Mononuclear cell (primary cell): ENCODE data around the gene ATP1B1. TPM values are rescaled to one million over a fixed set of nuclear protein-coding genes. Genes with fewer than 3 reads are reported as not detected.

Source experiments
- H3K27me3 ChIP-seq: 2 replicates; pipeline ENCODE4 v1.6.0; 2011; ENCODE audit warnings: low read length, control low read depth; ENCODE audit not compliant: insufficient read depth
- H3K4me1 ChIP-seq: 2 replicates; pipeline ENCODE4 v1.5.1; 2011; ENCODE audit warnings: mild to moderate bottlenecking, low read length, control low read depth; ENCODE audit not compliant: insufficient read depth
- H3K4me3 ChIP-seq: 2 replicates; pipeline ENCODE4 v1.5.1; 2011; ENCODE audit warnings: mild to moderate bottlenecking, low read length, moderate library complexity
- H3K9me3 ChIP-seq: 2 replicates; pipeline ENCODE4 v1.5.1; 2011; ENCODE audit warnings: low read depth, mild to moderate bottlenecking, control low read depth, low read length
- total RNA-seq: library from RNA; depleted of rRNA; stranded (reverse); fragments of >200 nt; gene quantifications from one replicate; pipeline ENCODE4 v1.2.3, GENCODE V29; 2012

Gene ATP1B1
- total RNA-seq, 1 donor: 4.7 TPM

DNA sequence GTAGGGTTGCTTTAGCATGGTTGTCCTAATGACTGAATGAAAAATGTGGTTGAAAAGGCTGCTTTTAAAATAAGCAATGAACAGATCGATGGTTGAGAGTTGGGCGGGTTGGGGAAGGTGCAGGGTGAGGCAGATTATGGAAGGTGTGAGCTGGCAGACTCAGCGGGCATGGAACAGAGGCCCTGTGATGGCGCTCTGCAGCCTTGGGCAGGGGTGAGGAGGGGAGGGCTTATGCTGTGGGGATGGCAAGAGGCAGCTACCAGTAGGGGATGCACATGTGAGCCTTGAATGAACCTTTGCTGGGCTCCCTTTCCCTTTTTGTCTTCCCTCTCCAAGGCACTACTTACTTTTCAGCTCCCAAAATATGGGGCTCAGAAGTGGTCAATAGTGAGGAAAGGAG lies 30.9 kb downstream of the ATP1B1 start:
- no peaks in the 10 kb centered on the region for H3K27me3 ChIP-seq
- no peaks in the 10 kb centered on the region for H3K9me3 ChIP-seq
- H3K4me3 ChIP-seq: no peak overlapping the region
- no peaks in the 10 kb centered on the region for H3K4me1 ChIP-seq

GRCh38 chr1:169138866-169139670 lies 32.6 kb downstream of the ATP1B1 start:
- no peaks in the 10 kb centered on the region for H3K27me3 ChIP-seq
- H3K4me3 ChIP-seq: no peak overlapping the region
- no peaks in the 10 kb centered on the region for H3K9me3 ChIP-seq
- H3K4me1 ChIP-seq: no peaks in the 10 kb centered on the region

DNA sequence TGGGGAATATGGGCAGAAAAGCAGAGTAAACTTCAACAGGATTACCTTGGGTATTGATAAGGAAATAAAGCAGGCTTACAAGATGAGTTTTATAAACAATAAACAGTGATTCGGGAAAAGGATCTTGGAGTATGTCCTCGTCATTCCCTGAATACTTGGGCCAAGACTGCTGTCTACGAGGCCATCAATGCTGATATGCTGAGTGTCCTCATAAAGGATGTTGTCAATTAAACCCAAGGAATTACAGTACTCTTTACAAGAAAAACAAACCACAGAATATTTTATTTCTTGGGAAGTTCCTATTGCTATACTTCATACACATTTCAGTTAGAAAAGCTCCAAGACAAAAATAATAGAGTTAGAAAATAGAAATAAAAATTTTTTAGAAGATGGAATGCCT lies 34.9 kb downstream of the ATP1B1 start:
- H3K4me3 ChIP-seq: no peak overlapping the region
- no peaks in the 10 kb centered on the region for H3K27me3 ChIP-seq
- H3K4me1 ChIP-seq: no peaks in the 10 kb centered on the region
- H3K9me3 ChIP-seq: no peaks in the 10 kb centered on the region

DNA sequence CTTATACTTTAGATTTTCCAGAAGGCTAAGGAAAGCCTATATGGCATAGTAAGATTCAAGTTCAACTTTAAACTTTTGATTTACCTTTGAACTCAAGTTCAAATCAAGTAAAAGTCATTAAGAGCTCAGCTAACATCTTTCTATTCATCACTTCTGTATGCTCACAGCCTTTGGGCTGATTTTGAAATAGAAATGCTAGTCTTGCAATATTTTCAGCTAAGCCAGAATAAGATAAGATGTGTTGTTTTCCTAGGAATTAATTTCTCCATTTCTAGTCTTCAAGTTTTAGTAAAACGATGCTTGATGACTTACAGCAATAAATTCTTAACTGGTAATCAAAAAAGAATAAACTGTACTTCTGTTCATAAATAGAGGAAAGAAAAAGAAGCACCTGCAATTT lies 35.6 kb downstream of the ATP1B1 start:
- no peaks in the 10 kb centered on the region for H3K4me1 ChIP-seq
- H3K4me3 ChIP-seq: no peak overlapping the region
- no peaks in the 10 kb centered on the region for H3K27me3 ChIP-seq
- H3K9me3 ChIP-seq: no peaks in the 10 kb centered on the region

- Histone ChIP-seq H3K4me3 (no peak overlapping the region), H3K4me1 (no peaks in the 10 kb centered on the region), H3K9me3 (no peaks in the 10 kb centered on the region), H3K27me3 (no peaks in the 10 kb centered on the region)
Measured at GRCh38 chr1:169143346-169143745, 36.9 kb downstream of the ATP1B1 start.

DNA sequence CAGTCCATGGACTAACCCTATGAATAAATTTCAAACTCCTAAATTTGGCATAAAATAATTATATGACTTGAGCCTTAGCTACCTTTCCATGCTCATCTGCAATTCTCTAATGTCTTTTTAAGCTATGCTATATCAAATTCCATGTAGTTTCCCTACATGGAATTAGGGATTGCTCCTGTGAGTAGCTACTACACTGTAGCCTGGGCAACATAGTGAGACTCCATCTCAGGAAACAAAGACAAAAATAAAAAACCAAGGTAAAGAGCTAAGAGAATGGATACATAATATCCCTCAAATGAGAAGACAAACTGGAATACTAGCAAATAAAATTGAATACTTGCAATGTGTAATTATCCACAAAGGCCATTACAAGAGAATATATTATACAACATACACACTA lies 37.5 kb downstream of the ATP1B1 start:
- H3K4me1 ChIP-seq: no peaks in the 10 kb centered on the region
- H3K27me3 ChIP-seq: no peaks in the 10 kb centered on the region
- H3K9me3 ChIP-seq: no peaks in the 10 kb centered on the region
- no peak overlapping the region for H3K4me3 ChIP-seq

- no peaks in the 10 kb centered on the region for H3K4me1 ChIP-seq
- H3K9me3 ChIP-seq: no peaks in the 10 kb centered on the region
- no peak overlapping the region for H3K4me3 ChIP-seq
- no peaks in the 10 kb centered on the region for H3K27me3 ChIP-seq
Measured at GRCh38 chr1:169144941-169145626, 38.6 kb downstream of the ATP1B1 start.

GRCh38 chr1:169146576-169147214 lies 40.2 kb downstream of the ATP1B1 start:
- H3K4me3 ChIP-seq: no peak overlapping the region
- no peaks in the 10 kb centered on the region for H3K4me1 ChIP-seq
- H3K27me3 ChIP-seq: no peaks in the 10 kb centered on the region
- no peaks in the 10 kb centered on the region for H3K9me3 ChIP-seq

DNA sequence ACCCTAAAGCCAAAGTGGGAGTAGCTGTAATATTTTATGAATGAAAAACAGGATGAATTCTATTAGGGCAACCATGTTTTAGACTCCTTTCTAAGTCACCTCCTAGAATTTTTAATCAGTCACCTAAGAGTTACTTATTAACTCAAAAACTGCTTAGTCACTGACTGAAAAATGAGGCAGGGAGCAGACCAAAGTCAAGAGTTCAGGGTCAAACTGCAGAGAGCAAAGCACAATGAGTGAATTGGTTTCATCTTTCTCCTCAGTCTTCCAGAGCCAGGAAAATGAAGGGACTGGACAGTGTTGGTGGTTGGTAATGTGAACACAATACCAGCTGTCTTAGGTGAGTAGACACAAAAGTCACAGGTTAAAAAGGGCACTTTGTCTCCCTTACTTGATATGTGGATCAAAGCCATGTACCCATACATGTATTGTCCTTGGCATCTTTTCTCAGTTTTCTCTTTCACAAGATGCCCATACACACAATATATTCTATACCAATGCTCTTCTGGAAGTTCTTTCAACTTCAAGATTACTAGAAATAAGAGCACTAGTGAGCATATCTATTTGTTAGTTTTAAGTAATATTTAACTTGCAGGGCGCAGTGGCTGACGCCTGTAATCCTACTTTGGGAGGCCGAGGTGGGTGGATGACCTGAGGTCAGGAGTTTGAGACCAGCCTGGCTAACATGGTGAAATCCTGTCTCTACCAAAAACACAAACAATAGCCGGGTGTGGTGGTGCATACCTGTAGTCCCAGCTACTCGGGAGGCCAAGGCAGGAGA lies 42.2 kb downstream of the ATP1B1 start:
- Histone ChIP-seq H3K9me3 (no peaks in the 10 kb centered on the region), H3K4me3 (no peak overlapping the region), H3K4me1 (no peaks in the 10 kb centered on the region), H3K27me3 (no peaks in the 10 kb centered on the region)

DNA sequence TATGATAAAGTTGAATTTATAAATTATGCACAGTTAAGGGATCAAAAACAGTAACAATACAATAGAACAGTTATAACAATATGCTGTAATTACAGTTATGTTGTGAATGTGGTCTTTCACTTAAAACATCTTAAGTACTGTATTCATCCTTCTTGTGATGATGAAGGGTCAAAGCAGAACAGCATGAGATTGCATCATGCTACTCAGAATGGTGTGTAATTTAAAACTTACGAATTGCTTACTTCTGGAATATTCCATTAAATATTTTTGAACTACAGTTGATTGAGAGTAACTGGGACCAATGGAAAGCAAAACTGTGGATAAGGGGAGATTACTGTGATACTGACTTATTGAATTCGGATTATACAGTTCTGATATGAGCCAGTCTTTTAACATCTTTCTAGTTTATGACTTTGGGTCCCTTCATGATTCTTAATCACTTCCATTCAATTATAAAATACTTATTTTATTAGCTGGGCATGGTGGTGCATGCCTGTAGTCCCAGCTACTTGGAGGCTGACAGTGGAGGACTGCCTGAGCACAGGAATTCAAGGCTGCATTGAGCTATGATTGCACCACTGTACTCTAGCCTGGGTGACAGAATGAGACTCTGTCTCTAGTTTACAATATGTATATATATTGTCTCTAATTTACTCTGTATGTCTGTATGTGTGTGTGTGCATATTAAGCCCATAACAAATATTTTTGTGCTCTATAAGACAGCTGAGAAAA lies 43.2 kb downstream of the ATP1B1 start:
- H3K4me3 ChIP-seq: no peak overlapping the region
- no peaks in the 10 kb centered on the region for H3K27me3 ChIP-seq
- H3K4me1 ChIP-seq: no peaks in the 10 kb centered on the region
- no peaks in the 10 kb centered on the region for H3K9me3 ChIP-seq

DNA sequence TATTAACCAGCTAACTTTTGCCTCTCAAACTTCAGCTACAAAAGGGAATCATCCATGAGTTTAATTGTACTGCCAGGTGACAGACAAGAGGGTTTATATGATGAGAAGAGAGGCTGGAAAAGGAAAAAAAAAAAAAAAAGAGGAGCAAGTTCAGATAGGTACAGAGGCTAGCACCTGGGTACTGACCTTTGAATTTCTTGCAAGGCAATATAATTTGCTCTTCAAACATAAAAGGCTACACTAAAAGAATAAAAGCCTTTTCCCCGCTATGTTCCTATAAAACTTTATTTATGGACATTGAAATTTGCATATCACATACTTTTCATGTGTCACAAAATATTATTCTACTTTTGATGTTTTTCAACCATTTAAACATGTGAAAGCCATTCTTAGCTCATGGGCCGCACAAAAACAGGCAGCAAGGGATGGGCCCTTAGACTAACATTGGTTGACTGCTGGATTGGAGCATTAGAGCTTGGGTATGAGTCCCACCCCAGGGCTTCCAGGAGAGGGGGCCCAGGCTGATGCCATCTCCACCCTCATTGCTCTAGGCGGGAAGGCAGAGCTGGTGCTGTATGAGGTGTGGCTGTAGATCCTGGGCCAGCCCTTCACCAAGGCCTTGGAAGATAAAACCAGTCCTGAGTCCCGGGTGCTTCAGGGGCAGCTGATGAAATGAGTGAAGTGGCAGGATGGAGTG lies 44.3 kb downstream of the ATP1B1 start:
- H3K4me1 ChIP-seq: no peaks in the 10 kb centered on the region
- H3K9me3 ChIP-seq: no peaks in the 10 kb centered on the region
- no peaks in the 10 kb centered on the region for H3K27me3 ChIP-seq
- no peak overlapping the region for H3K4me3 ChIP-seq

GRCh38 chr1:169151338-169151837 lies 44.9 kb downstream of the ATP1B1 start:
- Histone ChIP-seq H3K4me3 (no peak overlapping the region), H3K4me1 (no peaks in the 10 kb centered on the region), H3K27me3 (no peaks in the 10 kb centered on the region), H3K9me3 (no peaks in the 10 kb centered on the region)

GRCh38 chr1:169155675-169156074 lies 49.2 kb downstream of the ATP1B1 start:
- H3K9me3 ChIP-seq: no peaks in the 10 kb centered on the region

GRCh38 chr1:169156580-169156979 lies 50.1 kb downstream of the ATP1B1 start:
- no peaks in the 10 kb centered on the region for H3K9me3 ChIP-seq
- H3K4me3 ChIP-seq: no peak overlapping the region
- no peaks in the 10 kb centered on the region for H3K27me3 ChIP-seq
- no peaks in the 10 kb centered on the region for H3K4me1 ChIP-seq

More at GRCh38 chr1:169155675-169156074, 49.2 kb downstream of the ATP1B1 start:
- Histone ChIP-seq H3K4me1 (no peaks in the 10 kb centered on the region), H3K27me3 (no peaks in the 10 kb centered on the region), H3K4me3 (no peak overlapping the region)
